NCI-H2081 (cell line): Measurements from ENCODE around the gene UNC13B.
"Not testable (repeated sequence)": the region's sequence is repeated elsewhere in the genome, so short reads cannot be mapped to it uniquely, and the experiment has no call there.

ENCODE experiments used
- DNase-seq, 2 experiments: peaks; one replicate each; lab custom pipeline; 2025; lab: John Stamatoyannopoulos, UW

The UNC13B gene

DNA sequence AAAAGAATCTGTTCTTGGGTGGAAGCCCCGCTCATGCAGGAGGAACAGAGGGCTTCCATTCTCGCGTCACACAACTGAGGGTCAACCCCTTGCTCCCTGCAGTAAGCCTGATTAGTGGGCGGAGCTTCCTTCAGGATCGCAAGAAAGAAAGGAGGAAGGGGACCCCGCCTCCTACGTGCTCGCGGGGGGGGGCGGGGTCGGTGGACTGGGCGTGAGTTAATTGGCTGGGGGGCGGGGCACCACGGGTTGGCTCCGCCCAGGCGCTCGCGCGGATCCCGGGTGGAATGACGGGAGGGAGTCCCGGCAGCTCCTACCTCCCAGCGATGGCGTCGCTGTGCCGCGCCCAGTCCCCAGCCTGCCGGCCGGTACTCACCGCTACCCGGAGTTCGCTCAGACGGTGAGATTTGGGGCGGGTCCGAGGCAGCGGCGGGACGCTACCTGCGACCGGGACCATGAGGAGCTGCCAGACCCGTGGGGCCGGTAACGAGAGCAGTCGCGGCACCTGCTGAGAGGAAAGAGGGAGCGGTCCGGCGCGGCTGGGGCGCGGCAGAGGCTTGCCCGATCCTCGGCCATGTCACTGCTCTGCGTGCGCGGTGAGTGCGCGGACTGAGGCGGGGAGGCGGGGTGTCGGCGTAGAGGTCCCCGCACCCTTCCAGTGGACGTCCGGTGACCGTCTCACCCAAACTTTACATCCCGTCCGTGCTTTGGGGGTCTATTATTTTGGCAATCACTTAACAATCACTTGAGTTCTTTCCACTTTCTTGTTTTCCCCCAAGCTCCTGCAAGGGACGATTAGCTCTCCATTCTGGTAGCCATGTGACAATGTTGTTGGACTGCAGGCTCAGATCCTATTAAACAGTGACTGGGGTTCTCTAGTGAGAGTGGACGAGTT lies at the start of gene UNC13B:
Gene UNC13B (plus strand): TSS at position 297 of the 892 bp plus-strand sequence. CDS start 275 bp downstream, at position 572.
- DNase-seq, result peak; percentile 95

DNA sequence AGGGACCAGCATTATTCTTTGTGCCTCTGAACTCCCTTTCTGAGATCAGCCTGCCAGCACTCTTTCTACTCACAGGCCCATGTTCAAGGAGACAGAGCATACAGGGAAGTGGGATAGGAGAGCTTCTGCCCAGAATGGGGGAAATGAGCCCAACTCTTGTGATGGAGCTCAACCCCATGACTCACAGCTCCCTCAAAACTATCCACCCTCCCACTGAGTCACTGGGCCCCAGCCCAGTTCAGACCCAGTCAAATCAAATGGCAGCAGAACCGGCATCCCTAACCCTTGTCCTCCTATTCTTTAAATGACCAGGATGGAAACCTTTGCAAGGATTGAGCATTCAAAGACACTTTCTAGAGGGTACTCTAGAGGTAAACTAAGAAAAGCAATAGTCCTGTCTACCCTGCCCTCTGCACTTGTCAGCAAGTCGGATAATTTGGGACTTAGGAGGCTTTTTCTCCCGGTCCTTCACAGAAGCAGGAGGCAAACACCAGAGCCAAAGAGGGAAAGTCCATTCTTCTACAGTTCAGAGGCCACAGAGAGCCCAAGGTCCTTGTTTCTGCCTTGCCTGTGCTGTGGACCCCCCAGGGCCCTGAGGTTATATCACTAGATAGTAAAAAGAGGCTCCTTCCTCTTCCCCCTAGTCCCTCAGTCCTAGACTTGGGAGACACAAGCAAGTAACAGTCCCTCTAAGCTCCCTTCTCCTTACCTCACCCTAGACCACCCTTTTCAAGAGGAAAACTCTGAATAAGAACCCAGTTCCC lies 49.4 kb upstream of the UNC13B start:
- no peak for DNase-seq

DNA sequence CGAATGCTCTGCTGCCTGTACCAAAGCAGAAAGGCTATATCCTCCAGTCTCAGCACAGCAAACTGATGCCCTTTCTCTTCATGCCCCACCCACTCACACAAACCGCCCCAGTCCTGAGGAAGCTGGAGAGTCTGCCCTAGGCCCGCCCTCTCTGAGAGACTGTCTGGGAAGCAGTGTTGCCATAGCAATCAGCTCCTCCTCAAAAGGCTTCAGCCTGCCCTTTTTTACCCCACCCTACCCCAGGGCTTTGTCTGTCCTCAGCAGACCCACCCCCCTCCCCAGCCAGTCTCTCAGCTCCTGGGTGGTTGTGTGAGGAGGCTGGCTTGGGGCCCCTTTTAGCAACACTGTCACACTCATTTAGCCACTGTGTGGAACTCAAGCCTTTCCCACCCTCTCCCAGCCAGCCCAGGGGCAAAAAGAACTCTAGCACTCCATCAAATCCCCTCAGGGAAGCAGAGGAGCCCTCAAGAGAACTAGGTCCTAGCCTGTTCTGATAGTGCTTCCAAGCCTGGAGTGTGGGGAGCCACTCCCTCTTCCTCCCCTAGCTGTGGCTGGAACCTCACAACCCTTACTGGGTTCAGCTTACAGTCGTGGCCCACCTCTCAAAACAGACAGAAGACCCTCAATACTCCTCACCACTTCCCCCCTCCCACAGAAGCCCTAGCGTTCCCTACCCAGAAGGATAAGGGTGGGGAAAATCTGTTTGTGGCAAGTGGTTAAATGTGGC lies 47.5 kb upstream of the UNC13B start:
- peak; percentile 10 to 36 for DNase-seq

DNA sequence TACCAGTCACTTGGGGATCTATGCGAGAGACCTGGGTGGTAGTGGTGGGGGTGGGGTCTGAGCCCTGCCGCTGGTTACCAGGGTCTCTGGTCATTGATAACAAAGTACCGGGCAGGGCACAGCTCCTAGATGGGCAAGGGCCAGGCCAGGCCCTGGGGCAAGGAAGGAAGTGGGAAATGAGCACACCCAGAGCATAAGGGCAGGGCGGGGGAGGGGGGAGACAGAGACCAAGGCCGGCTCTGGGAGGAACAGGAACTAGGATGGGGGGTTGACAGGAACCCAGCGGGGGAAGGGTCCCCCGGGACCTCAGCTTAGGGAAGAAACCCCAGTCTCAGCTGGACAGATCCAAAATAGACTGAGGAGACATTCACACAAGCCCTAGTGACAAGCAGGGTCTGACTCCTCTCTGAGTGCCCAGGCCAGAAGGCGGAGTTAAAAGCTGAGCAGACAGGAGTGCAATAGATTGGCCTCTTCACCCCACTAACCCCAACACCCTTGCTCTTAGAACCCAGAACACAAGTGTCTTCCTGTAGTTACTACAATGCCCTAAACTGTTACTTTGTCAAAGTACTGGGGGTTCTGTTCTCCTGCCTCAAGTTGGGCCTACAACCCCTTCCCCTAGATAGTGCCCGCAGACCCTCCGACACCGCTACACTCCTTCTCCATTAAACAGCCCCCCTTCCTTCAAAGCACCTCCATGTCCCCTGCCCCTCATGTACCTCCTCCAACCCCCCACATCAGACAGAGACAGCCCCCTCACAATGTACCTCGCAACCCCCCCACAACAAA lies 46.8 kb upstream of the UNC13B start:
- no peak for DNase-seq

DNA sequence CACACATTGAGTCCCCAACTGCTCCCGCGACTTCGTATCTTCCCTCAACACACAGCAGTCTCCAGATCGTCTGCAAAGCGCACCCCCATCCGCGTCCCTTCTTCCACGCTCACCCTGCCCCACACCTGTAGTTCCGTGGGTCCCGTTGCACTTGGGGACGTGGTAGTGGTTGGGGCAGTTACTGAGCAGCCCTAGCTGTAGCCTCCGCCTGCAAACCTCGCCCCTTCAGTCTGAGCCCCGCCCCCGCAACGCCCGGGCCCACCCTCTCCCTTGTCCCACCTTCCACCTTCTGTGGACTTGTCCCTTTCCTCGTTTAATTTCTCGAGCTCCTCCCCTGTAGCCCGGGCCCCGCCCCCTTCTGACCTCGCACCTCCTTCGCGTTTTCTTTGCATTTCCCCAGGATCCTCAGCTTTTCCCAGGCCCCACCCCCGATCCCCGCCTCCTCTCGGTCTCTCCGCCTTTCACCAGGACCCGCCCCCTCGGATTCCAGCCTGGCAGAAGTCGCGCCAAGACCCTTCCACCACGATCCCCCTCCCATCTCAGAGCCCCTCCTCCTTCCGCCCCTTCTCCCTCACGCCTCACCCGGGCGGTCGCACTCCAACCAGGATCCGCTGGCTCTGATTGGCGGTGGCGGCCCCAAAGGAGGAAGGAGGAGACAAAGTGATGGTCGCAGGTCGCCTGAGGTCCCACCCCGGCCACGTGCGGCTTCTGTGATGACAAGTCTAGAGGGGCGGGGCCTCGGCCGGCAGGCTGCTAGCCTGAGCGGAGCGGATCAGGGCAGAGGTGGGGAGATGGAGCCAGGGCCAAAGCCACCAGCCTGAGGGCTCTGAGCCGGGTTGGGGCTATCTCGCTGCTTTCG lies 45.9 kb upstream of the UNC13B start, which contains the start of gene ATOSB:
Gene ATOSB (minus strand): TSS at position 183 of the 859 bp plus-strand sequence. CDS start 7,588 bp downstream, outside the sequence.
- peak; percentile 93 to 94 for DNase-seq

DNA sequence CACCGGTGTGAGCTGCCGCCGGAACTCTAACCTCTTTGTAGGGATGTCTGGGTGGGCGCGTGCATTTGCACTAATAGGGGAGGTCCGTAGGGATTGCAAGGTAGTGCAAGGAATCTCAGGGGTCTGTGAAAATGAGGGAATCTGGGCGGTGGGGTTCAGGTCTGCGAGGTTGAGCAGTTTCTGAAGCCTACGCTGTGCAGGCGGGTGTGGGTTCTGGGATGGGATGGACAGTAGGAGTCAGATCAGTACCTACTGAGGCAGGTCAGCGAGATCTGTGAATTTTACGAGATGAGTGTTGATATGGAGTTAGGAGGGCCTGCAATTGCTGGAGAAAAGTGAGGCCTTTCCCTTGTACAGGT lies 45.3 kb upstream of the UNC13B start:
- no peak for DNase-seq

DNA sequence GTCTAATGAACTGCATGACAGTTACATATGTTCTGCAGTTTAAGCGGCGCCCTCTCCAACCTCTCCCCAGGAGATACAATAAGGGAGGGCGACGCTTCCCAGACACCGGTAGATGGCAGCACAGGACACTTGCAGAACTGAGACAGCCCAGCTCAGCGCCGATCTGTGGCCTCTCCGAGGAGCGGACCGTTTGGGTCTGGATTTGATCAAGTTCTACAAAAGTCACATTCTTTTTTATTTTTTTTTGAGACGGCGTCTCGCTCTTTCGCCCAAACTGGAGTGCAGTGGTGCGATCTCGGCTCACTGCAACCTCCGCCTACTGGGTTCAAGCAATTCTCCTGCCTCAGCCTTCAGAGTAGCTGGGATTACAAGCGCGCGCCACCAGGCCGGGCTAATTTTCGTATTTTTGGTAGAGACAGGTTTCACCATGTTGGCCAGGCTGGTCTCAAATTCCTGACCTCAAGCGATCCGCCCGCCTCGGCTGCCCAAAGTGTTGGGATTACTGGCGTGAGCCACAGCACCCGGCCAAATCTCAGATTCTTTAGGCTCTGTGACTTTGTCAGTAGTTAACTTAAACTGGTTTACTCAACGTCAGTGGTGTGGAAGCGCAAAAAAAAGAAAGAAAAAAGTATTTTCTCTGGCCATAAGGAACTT lies 44.8 kb upstream of the UNC13B start:
- peak; percentile 90 to 92 for DNase-seq

DNA sequence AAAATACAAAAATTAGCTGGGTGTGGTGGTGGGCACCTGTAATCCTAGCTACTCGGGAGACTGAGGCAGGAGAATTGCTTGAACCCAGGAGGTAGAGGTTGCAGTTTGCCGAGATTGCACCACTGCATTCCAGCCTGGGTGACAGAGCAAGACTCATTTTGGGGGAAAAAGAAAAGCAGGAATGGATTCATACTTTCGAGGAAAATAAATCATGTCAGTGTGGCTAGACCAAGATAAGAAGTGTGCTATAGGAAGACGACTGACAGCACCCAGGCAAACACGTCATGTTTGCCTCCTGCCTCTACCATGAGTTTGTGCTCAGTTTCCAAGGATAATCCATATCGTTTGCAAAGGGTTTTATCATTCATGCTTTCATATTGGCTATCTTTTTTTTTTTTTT lies 26.9 kb upstream of the UNC13B start:
- DNase-seq, result no peak

DNA sequence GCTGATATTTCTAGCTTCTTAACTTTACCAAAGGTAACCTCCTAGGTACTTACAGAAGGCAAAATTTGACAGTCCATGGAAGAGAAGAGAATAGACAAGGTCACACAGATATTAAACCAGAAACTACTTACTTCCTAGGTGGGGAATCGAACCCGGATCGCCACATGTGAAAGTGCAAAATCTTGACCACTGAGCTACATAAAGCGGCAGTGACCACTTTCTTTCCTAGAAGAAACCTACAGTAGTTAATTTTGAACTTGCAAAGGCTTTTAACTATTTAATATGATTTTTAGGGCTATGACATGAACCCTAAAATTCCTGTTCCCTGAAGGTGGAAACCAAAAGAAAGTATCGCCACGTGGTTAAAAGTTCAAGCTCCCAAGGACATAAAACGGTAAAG lies 25.8 kb upstream of the UNC13B start:
- no peak for DNase-seq

DNA sequence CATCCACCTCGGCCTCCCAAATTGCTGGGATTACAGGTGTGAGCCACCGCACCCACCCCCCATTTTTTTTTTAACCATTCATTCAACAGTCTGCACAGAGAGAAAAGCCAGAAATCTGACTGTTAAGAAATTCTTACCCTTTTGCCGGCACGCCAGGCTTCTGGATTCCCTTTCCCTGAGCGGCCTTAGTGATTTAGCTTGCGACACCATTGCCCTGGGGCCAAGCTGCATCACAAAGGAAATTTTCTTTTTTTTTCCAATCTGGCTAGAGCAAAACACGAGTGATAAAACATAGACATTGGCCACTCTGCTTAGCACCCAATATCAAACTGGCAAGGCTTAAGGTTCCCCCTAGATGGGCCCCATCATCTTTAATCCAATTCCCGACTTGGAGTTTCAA lies 24.9 kb upstream of the UNC13B start:
- no peak for DNase-seq

DNA sequence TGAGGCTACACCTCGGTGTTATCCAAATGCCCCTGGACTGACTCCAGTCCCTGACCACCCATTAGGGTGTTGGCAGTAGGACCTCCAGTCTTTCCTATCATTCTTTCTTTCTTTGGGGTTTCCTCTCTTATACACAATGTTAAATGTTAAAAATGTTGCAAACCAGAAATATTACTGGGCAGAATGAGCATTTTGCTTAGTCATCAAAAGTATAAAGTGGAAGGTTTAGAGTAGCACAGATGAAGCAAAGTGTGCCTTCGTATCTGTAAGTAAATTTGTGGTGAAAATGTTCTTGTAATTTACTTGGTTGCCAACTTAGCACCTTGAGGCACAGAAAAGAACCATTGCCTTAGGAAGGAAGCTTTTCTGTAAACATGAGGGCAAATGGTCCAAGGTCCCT lies 21.7 kb upstream of the UNC13B start:
- DNase-seq, result no peak

DNA sequence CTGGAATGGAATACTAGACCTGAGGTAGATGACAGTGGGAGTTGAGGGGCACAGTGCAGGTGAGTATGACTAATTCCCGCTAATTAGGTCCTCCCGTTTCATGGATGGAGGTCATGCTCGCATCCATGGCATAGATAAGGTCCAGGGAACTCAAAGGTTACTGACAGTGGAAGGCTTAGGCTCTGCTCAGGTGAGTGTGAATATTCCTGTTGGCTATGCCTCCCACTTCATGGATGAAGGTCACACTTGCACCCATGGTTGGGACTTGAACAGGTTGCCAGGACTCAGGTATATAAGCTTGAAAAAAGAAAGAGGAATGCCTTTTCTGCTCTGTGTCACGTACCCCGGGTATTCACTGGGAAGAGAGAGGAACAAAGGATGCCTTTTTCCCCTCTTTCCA lies 19.8 kb upstream of the UNC13B start:
- DNase-seq, result no peak

DNA sequence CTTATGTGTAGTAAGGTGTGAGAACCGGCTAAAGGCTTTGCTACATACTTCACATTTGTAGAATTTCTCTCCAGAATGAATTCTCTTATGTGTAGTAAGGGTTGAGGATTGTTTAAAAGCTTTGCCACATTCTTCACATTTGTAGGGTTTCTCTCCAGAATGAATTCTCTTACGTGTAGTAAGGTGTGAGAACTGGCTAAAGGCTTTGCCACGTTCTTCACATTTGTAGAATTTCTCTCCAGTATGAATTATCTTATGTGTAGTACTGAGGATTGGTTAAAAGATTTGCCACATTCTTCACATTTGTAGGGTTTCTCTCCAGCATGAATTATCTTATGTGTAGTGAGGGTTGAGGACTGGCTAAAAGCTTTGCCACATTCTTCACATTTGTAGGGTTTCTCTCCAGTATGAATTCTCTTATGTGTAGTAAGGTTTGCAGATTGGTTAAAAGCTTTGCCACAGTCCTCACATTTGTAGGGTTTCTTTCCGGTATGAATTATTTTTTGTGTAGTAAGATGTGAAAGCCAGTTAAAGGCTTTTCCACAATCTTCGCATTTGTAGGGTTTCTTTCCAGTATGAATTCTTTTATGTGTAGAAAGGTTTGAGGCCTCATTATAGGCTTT lies 13.8 kb upstream of the UNC13B start:
- not testable (repeated sequence) for DNase-seq

DNA sequence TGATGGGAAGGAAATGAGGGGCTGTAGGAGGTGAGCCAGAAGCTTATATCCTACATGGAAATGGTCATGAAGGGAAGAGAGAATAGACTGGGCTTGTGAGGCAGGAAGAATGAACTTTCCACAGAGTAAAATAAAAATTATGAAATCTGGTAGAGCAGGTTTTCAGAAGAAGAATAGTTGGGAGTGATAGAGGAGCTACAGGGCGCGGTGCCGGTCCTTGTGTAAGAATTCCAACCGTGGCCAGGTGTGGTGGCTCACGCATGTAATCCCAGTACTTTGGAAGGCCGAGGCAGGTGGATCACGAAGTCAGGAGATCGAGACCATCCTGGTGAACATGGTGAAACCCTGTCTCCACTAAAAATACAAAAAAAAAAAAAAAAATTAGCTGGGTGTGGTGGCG lies 8.9 kb upstream of the UNC13B start:
- no peak for DNase-seq

DNA sequence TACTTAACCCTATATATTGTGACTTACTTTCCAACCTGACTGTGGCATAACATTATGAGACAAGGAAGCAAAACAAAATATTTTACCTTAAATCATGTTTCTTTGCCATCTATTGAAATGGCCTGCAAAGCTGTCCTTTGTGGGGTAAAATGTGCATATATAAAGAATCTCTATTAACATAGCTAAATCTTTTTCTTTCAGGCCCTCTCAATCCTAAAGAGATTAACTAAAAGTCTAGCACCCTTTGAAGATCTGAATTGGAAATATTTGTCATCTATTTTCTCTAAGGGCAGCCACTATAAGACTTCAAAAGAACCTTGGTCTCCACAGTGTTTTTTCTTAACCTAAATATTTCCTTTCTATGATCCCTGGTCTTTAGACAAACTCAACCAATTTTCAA lies 5.0 kb upstream of the UNC13B start:
- DNase-seq, result no peak

DNA sequence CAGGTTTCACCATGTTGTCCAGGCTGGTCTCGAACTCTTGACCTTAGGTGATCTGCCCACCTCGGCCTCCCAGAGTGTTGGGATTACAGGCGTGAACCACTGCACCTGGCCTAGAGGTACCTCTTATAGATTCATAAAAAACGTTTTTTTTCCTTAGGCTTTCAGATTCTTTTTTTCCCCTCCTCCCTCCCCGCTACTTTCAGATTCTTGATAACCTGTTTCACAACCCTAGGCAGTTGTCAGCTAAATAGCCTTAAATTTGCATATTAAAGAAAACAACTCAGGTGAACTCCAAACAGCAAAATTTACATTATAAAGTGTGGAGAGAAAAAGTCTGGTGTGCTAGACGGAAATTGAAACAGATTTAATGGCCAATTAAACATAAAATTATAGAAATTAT lies 4.0 kb upstream of the UNC13B start:
- DNase-seq, result not testable (repeated sequence)

DNA sequence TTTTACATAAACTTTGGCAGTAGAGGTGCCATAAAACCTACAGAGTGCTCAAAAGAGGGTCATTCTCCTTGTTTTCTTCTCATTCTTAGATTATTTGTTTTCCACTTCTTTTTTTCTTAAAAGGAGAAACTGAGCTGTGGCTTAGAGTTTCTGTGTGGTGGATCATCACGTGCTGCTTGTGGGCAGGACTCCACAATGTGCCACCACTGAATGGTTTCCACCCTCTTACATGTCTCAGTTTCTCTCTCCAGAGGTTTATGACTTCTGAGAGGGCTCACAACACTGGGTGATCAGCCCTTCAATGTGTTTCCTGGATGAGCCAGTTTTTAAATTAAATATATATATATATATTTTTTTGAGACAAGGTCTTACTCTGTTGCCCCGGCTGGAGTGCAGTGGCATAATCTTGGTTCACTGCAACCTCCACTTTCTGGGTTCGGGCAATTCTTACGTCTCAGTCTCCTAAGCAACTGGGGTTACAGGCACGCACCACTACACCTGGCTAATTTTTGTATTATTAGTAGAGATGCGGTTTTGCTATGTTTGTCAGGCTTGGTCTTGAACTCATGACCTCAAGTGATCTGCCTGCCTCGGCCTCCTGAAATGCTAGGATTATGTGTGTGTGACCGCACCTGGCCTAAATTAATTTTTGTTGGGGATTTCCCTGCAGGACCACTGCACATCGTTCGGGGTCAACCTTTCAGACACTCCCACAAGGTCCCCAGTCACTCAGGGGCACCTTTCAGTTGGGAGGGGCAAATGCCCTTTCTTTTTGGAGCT lies 3.1 kb upstream of the UNC13B start:
- no peak for DNase-seq

DNA sequence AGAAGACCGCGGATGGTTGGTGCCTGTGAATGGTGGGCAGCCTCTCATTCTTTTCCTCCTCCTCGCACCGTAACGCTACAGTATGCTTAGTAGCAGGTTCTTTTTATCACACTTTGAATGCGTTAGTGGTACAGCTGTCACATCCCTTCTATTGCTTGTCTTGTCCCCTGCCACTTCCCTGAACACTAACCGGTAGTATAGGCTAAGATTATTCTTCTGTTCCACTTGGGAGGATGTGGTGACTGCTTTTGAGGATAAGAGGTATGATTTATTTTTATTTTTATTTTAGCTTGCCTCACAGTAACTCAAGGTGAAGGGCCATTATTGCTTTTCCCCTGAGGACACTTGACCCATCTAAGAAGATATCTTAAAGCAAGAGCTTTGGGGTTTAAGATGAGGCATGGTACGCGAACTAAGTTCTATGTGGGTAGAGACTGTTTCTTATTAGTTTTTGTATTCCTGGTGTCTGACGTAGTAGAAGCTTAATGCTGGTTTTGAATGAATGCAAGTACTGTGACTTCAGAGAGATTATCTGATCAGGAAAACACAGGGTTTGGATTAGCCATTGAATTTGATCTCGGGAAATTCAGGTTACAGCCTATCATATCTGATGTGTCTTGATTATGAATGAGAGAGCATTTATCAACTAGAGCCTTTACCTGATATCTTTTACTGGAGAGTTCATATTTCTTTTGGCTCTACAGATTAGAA lies 951 bp downstream of the UNC13B start:
- DNase-seq, result no peak
